GM12874 (cell line): ENCODE data around the gene ZNF146.

Source experiments
- CTCF ChIP-seq: IDR thresholded peaks from 2 replicates; pipeline ENCODE4 v1.5.1; 2011; ENCODE audit warnings: low read depth, mild to moderate bottlenecking, control low read depth, low read length, moderate library complexity; ENCODE audit not compliant: insufficient read depth

ZNF146 gene

GRCh38 chr19:36246006-36246481 is 31.1 kb downstream of the ZNF146 start:
- TF ChIP-seq CTCF: no peak

DNA sequence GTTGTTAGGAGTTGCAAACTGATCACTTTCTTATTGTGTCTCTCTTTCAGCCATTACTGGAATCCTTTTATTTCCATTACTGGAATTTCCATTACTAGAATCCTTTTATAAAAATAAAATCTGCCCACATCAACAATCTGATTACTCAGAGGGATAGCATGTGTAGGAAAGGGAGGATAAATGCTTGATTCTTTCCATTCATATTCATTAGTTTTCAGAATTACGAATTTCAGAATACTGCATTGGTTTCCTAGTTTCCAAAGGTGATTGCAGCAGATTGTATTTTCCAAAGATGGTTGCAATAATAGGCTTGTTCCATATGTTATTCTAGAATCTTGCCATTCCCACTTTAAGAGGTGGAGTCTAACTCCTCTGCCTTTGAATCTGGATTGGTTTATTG is 37.1 kb downstream of the ZNF146 start:
- no peak for TF ChIP-seq CTCF

GRCh38 chr19:36254848-36255247 is 39.9 kb downstream of the ZNF146 start:
- no peak for TF ChIP-seq CTCF

GRCh38 chr19:36255316-36255715 is 40.4 kb downstream of the ZNF146 start:
- TF ChIP-seq CTCF: no peak

GRCh38 chr19:36256064-36256463 is 41.2 kb downstream of the ZNF146 start:
- no peak for TF ChIP-seq CTCF

GRCh38 chr19:36256853-36257519 is 42.1 kb downstream of the ZNF146 start:
- no peak for TF ChIP-seq CTCF

- TF ChIP-seq CTCF: no peak
Observed at GRCh38 chr19:36257520-36257876, 42.6 kb downstream of the ZNF146 start.
